Spinal cord (tissue), 10 donors: ENCODE data around the gene HEATR5B. TPM values are rescaled to one million over a fixed set of nuclear protein-coding genes. Genes with fewer than 3 reads are reported as not detected.
A peak's percentile ranks its signal among the peaks of the same experiment; 100 is the strongest.

ENCODE experiments used
- DNase-seq, 6 donors: peaks; one replicate each; pipeline versions ENCODE4 v3.0.0 to v3.0.0-alpha.2; 2013 to 2015; ENCODE audit warnings: low spot score in 6 of 6, low read depth in 4 of 6
- H3K27ac ChIP-seq: one replicate; pipeline ENCODE4 v1.5.1; 2013; ENCODE audit warnings: low read depth, low read length, control low read depth
- H3K27me3 ChIP-seq: one replicate; pipeline ENCODE4 v1.6.1; 2013; ENCODE audit warnings: low read length; ENCODE audit not compliant: control insufficient read depth, insufficient read depth
- H3K36me3 ChIP-seq: one replicate; pipeline ENCODE4 v1.6.1; 2013; ENCODE audit warnings: low read length; ENCODE audit not compliant: control insufficient read depth, insufficient read depth
- H3K4me1 ChIP-seq: one replicate; pipeline ENCODE4 v1.6.1; 2013; ENCODE audit warnings: low read length; ENCODE audit not compliant: control insufficient read depth, insufficient read depth
- H3K4me3 ChIP-seq: one replicate; pipeline ENCODE4 v1.5.1; 2013; ENCODE audit warnings: low read depth, low read length, control low read depth
- H3K9me3 ChIP-seq: one replicate; pipeline ENCODE4 v1.6.1; 2013; ENCODE audit warnings: low read length; ENCODE audit not compliant: control insufficient read depth, insufficient read depth
- WGBS: methylation state at CpG from one replicate; pipeline ENCODE4 v1.1.5; 2013; ENCODE audit warnings: missing lambda C conversion rate; ENCODE audit not compliant: insufficient coverage; 5-methylcytosine and 5-hydroxymethylcytosine counted together
- long read RNA-seq, 4 donors: transcript quantifications; one replicate each; lab custom pipeline, GENCODE V29; 2026
- polyA plus RNA-seq, 2 donors: library from polyadenylated mRNA; unstranded; fragments of 120-200 nt; gene quantifications; one replicate each; pipeline ENCODE4 v1.2.1, GENCODE V29; 2013; ENCODE audit not compliant: insufficient read length in 2 of 2
- total RNA-seq, 2 donors: library from RNA; depleted of rRNA in 1 of 2; stranded (reverse); fragments of 120-200 nt in 1 of 2; fragments of >200 nt in 1 of 2; gene quantifications; one replicate each; pipeline versions ENCODE4 v1.2.3 to v1.2.4, GENCODE V29; 2013 to 2014
- donor health status: healthy.

The HEATR5B gene
- total RNA-seq (10 to 100 TPM; 28.9 to 58.6 TPM), polyA plus RNA-seq (10 to 100 TPM; 25.2 to 27.7 TPM)
- long read RNA-seq, donor 1, result 0 reads
- long read RNA-seq, donor 2, result 0 reads
- long read RNA-seq, donor 3, partial matches to known transcripts, result 7 of 13 reads
- long read RNA-seq, donor 3, other reads (novel, unspliced or antisense), result 6 of 13 reads
- long read RNA-seq, donor 4, result 0 reads

GRCh38 chr2:37083873-37084794 is at the start of gene HEATR5B, which contains the start of gene GPATCH11:
Gene HEATR5B, minus strand, starts transcription at chr2:37084372. Its CDS starts 958 bp downstream, at chr2:37083414.
Gene GPATCH11, plus strand, starts transcription at chr2:37084518. Its CDS starts 3,864 bp downstream, at chr2:37088382.
- 0% methylated on average over 64 of the region's 74 CpGs for WGBS
- no peaks in the 10 kb centered on the region for H3K27me3 ChIP-seq
- DNase-seq, result peak; percentile 93 to 99 (median 96)
- no peaks in the 10 kb centered on the region for H3K4me1 ChIP-seq
- peak within 1 kb of the TSS; percentile 97 for H3K4me3 ChIP-seq
- H3K27ac ChIP-seq, result peak within 1 kb of the TSS; percentile 80
- peaks cover 13% of the 10 kb centered on the region for H3K36me3 ChIP-seq
- H3K9me3 ChIP-seq, result no peaks in the 10 kb centered on the region

DNA sequence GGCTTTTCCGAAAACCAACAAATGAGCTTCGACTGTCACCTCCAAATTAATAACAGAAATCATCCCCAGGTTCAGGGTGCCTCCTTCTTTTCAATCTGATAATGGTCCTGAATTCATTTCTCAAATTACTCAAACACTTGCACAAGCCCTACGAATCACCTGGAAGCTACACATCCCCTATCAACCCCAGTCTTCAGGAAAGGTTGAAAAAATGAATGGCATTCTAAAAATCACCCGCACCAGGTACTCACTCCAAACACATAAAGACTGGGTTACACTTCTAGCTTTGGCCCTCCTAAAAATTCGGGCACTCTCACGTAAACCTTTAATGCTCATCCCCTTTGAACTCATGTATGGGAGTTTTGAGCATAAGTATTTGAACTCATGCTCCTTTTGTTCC is 48.7 kb upstream of the HEATR5B start:
- H3K27me3 ChIP-seq, result no peaks in the 10 kb centered on the region

GRCh38 chr2:37125416-37125815 is 41.2 kb upstream of the HEATR5B start:
- Histone ChIP-seq H3K4me1 (no peaks in the 10 kb centered on the region), H3K9me3 (no peaks in the 10 kb centered on the region), H3K27me3 (no peaks in the 10 kb centered on the region), H3K36me3 (peaks cover 46% of the 10 kb centered on the region), H3K4me3 (no peak overlapping the region), H3K27ac (no peak overlapping the region)
- DNase-seq, result no peak
- 100% methylated on average over 2 of the region's 2 CpGs for WGBS

More for the DNA sequence above, 48.7 kb upstream of the HEATR5B start:
- no peaks in the 10 kb centered on the region for H3K9me3 ChIP-seq
- H3K27ac ChIP-seq, result no peak overlapping the region
- H3K4me3 ChIP-seq, result no peak overlapping the region
- no peaks in the 10 kb centered on the region for H3K4me1 ChIP-seq
- no peak for DNase-seq
- peaks cover 27% of the 10 kb centered on the region for H3K36me3 ChIP-seq
- WGBS, result 95% methylated on average over 4 of the region's 6 CpGs

GRCh38 chr2:37119157-37119556 is 35.0 kb upstream of the HEATR5B start:
- 100% methylated on average over 3 of the region's 5 CpGs for WGBS
- no peak for DNase-seq
- H3K36me3 ChIP-seq, result peaks cover 40% of the 10 kb centered on the region

GRCh38 chr2:37117566-37117965 is 33.4 kb upstream of the HEATR5B start:
- Histone ChIP-seq H3K4me3 (no peak overlapping the region), H3K9me3 (no peaks in the 10 kb centered on the region), H3K27me3 (no peaks in the 10 kb centered on the region), H3K36me3 (peaks cover 36% of the 10 kb centered on the region), H3K4me1 (no peaks in the 10 kb centered on the region), H3K27ac (no peak overlapping the region)
- no CpG with 5 or more reads among the region's 1 CpG for WGBS
- no peak for DNase-seq

More at GRCh38 chr2:37119157-37119556, 35.0 kb upstream of the HEATR5B start:
- H3K27ac ChIP-seq, result no peak overlapping the region
- H3K9me3 ChIP-seq, result no peaks in the 10 kb centered on the region
- no peak overlapping the region for H3K4me3 ChIP-seq
- H3K4me1 ChIP-seq, result no peaks in the 10 kb centered on the region
- H3K27me3 ChIP-seq, result no peaks in the 10 kb centered on the region

- 60% methylated on average over 2 of the region's 2 CpGs for WGBS
Measured at GRCh38 chr2:37111958-37112357, 27.8 kb upstream of the HEATR5B start.

GRCh38 chr2:37110306-37111212 is 26.4 kb upstream of the HEATR5B start:
- Histone ChIP-seq H3K36me3 (peaks cover 35% of the 10 kb centered on the region), H3K27me3 (no peaks in the 10 kb centered on the region), H3K4me1 (no peaks in the 10 kb centered on the region), H3K4me3 (no peak overlapping the region), H3K9me3 (no peaks in the 10 kb centered on the region), H3K27ac (no peak overlapping the region)
- WGBS, result no CpG with 5 or more reads among the region's 4 CpGs
- no peak for DNase-seq

More at GRCh38 chr2:37111958-37112357, 27.8 kb upstream of the HEATR5B start:
- H3K9me3 ChIP-seq, result no peaks in the 10 kb centered on the region
- H3K27me3 ChIP-seq, result no peaks in the 10 kb centered on the region
- H3K4me3 ChIP-seq, result no peak overlapping the region
- no peaks in the 10 kb centered on the region for H3K4me1 ChIP-seq
- peaks cover 34% of the 10 kb centered on the region for H3K36me3 ChIP-seq
- H3K27ac ChIP-seq, result no peak overlapping the region
- DNase-seq, result no peak

DNA sequence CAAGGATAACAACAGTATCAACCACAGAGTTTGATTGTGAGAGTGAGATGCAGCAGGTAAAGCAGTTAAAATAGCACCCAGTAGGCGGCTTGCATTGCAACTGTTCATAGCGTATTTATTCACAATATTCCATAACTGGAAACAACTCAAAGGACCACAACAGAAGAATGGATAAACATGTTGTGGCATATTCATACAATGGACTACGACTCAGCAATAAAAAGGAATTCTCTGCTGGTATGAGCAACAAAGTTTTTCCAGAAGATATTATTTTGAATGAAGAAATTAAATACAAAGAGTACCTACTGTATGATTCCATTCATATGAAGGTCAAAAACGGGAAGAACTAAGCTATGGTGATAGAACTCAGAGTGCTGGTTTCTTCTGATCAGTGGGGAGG is 25.4 kb upstream of the HEATR5B start:
- DNase-seq, result no peak
- H3K36me3 ChIP-seq, result peaks cover 34% of the 10 kb centered on the region
- no CpG with 5 or more reads among the region's 4 CpGs for WGBS

GRCh38 chr2:37105150-37105549 is 21.0 kb upstream of the HEATR5B start:
- Histone ChIP-seq H3K4me3 (no peak overlapping the region), H3K4me1 (no peaks in the 10 kb centered on the region), H3K9me3 (no peaks in the 10 kb centered on the region), H3K27me3 (no peaks in the 10 kb centered on the region), H3K27ac (no peak overlapping the region), H3K36me3 (peaks cover 30% of the 10 kb centered on the region)
- WGBS, result 88% methylated on average over 4 of the region's 5 CpGs
- DNase-seq, result no peak

More for the DNA sequence above, 25.4 kb upstream of the HEATR5B start:
- no peak overlapping the region for H3K4me3 ChIP-seq
- H3K4me1 ChIP-seq, result no peaks in the 10 kb centered on the region
- H3K27me3 ChIP-seq, result no peaks in the 10 kb centered on the region
- no peak overlapping the region for H3K27ac ChIP-seq
- no peaks in the 10 kb centered on the region for H3K9me3 ChIP-seq
